HL-60 (cell line): ENCODE measurements around the gene XYLB.

Source experiments
- DNase-seq, 2 experiments: peaks; one replicate each; pipeline ENCODE4 v3.0.0-alpha.2; 2010 to 2020; ENCODE audit warnings: low read depth in 1 of 2, low spot score in 1 of 2
- H3K27ac ChIP-seq: fragments of 250-450 bp; sonication (Bioruptor Pico); replicated peaks from 2 replicates; pipeline ENCODE4 v1.5.1; 2020; ENCODE audit warnings: mild to moderate bottlenecking, moderate library complexity
- H3K27me3 ChIP-seq: fragments of 250-450 bp; sonication (Bioruptor Pico); 2 replicates; pipeline ENCODE4 v1.5.1; 2021; ENCODE audit warnings: mild to moderate bottlenecking, moderate library complexity; ENCODE audit not compliant: insufficient read depth, poor library complexity, severe bottlenecking
- H3K4me3 ChIP-seq: replicated peaks from 2 replicates; pipeline ENCODE4 v1.5.1; 2011; ENCODE audit warnings: mild to moderate bottlenecking, control low read depth, low read length; ENCODE audit not compliant: insufficient read depth
- CTCF ChIP-seq: IDR thresholded peaks from one replicate; pipeline ENCODE4 v1.5.1; 2011; ENCODE audit warnings: low read length, control low read depth, inconsistent platforms; ENCODE audit not compliant: insufficient read depth
- GABPA ChIP-seq: IDR thresholded peaks from 2 replicates; pipeline ENCODE4 v1.6.1; 2012; ENCODE audit warnings: low read depth
- POLR2AphosphoS5 ChIP-seq: IDR thresholded peaks from 2 replicates; pipeline ENCODE4 v1.6.1; 2012; ENCODE audit warnings: low read depth
- SPI1 ChIP-seq: IDR thresholded peaks from 2 replicates; pipeline ENCODE4 v1.6.1; 2012; ENCODE audit warnings: low read depth, mild to moderate bottlenecking, borderline replicate concordance
- TF ChIP-seq, protein P1 (sequence below): IDR thresholded peaks from 2 replicates; pipeline ENCODE4 v1.6.1; 2012; ENCODE audit warnings: low read depth; ENCODE audit not compliant: insufficient replicate concordance

Gene XYLB

DNA sequence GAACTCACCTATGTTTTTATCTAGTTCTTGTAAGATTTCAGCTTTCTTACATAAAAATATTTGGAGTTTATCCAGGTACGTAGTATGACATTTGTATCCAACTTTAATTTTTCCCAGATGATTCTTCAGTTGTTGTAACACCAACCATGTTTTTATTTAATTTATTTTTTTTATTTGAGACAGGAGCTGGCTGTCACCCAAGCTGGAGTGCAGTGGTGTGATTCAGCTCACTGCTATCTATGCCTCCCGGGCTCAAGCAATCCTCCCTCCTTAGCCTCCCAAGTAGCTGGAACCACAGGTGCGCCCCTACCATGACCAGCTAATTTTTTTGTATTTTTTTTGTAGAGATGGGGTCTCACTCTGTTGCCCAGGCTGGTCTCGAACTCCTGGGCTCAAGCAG, 6.6 kb downstream of the XYLB start:
- H3K4me3 ChIP-seq, result no peak overlapping the region
- no peak for TF ChIP-seq GABPA
- no peak for TF ChIP-seq SPI1
- TF ChIP-seq CTCF, result no peak
- no peak for TF ChIP-seq POLR2AphosphoS5
- TF ChIP-seq, protein P1, sequence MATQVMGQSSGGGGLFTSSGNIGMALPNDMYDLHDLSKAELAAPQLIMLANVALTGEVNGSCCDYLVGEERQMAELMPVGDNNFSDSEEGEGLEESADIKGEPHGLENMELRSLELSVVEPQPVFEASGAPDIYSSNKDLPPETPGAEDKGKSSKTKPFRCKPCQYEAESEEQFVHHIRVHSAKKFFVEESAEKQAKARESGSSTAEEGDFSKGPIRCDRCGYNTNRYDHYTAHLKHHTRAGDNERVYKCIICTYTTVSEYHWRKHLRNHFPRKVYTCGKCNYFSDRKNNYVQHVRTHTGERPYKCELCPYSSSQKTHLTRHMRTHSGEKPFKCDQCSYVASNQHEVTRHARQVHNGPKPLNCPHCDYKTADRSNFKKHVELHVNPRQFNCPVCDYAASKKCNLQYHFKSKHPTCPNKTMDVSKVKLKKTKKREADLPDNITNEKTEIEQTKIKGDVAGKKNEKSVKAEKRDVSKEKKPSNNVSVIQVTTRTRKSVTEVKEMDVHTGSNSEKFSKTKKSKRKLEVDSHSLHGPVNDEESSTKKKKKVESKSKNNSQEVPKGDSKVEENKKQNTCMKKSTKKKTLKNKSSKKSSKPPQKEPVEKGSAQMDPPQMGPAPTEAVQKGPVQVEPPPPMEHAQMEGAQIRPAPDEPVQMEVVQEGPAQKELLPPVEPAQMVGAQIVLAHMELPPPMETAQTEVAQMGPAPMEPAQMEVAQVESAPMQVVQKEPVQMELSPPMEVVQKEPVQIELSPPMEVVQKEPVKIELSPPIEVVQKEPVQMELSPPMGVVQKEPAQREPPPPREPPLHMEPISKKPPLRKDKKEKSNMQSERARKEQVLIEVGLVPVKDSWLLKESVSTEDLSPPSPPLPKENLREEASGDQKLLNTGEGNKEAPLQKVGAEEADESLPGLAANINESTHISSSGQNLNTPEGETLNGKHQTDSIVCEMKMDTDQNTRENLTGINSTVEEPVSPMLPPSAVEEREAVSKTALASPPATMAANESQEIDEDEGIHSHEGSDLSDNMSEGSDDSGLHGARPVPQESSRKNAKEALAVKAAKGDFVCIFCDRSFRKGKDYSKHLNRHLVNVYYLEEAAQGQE, result no peak
- DNase-seq, result no peak

GRCh38 chr3:38354588-38355330, 8.2 kb downstream of the XYLB start:
- H3K27ac ChIP-seq, result no peak overlapping the region
- DNase-seq, result peak in 1 of 2 experiments; percentile 32
- TF ChIP-seq GABPA (no peak), CTCF (no peak), POLR2AphosphoS5 (no peak), SPI1 (no peak)
- TF ChIP-seq, protein P1, result no peak
- no peaks in the 10 kb centered on the region for H3K27me3 ChIP-seq
- no peak overlapping the region for H3K4me3 ChIP-seq

More for the DNA sequence above, 6.6 kb downstream of the XYLB start:
- no peak overlapping the region for H3K27ac ChIP-seq
- H3K27me3 ChIP-seq, result no peaks in the 10 kb centered on the region

DNA sequence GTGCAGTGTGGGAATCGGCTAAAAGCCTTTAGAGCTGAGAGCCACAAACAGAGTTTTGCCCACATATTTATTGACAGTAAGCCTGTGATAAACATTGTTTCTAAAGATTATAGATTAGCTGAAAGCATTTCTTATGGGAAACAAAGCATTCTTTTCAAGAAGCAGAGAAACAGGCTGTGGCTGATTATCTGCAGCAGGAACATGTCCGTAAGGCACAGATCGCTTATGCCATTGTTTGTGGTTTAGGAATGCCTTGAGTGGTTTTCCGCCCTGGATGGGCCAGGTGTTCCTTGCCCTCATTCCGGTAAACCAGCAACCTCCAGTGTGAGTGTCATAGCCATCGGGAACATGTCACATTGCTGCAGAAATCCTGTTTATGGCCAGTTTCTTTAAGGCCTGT, 12.5 kb downstream of the XYLB start:
- TF ChIP-seq SPI1 (no peak), POLR2AphosphoS5 (no peak), CTCF (no peak), GABPA (no peak)
- TF ChIP-seq, protein P1, result no peak

More for the DNA sequence above, 12.5 kb downstream of the XYLB start:
- DNase-seq, result no peak
- Histone ChIP-seq H3K27me3 (no peaks in the 10 kb centered on the region), H3K4me3 (no peak overlapping the region), H3K27ac (no peak overlapping the region)
